ENCODE measurements around the gene GATA1.

DNA sequence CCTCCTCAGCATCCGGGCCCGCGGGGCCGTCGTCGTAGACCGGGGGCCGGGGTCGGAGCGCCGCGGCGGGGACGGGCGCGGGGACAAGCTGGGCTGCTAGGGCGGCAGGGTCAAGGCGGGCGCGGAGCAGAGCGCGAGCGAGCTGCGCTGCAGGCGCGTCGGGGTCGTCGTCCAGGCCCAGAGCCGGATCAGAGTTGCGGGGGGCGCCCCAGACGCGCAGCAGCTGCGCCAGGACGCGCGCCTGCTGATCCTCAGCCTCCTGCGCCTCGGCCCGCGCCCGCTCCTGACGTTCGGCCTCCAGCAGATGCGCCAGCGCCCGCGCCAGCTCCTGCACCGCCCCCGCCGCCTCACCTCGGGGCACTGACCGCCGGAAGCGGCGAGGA lies 45.5 kb downstream of the GATA1 start:
- no peak for TF ChIP-seq EZH2phosphoT487 (IDR thresholded peaks at IDR 0.05; ENCODE audit: low read length)
- TF ChIP-seq, protein P1, sequence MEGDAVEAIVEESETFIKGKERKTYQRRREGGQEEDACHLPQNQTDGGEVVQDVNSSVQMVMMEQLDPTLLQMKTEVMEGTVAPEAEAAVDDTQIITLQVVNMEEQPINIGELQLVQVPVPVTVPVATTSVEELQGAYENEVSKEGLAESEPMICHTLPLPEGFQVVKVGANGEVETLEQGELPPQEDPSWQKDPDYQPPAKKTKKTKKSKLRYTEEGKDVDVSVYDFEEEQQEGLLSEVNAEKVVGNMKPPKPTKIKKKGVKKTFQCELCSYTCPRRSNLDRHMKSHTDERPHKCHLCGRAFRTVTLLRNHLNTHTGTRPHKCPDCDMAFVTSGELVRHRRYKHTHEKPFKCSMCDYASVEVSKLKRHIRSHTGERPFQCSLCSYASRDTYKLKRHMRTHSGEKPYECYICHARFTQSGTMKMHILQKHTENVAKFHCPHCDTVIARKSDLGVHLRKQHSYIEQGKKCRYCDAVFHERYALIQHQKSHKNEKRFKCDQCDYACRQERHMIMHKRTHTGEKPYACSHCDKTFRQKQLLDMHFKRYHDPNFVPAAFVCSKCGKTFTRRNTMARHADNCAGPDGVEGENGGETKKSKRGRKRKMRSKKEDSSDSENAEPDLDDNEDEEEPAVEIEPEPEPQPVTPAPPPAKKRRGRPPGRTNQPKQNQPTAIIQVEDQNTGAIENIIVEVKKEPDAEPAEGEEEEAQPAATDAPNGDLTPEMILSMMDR (IDR thresholded peaks at IDR 0.05; ENCODE audit: low read length) = no peak
